Measurements from ENCODE around the gene MMP1. TPM values are rescaled to one million over a fixed set of nuclear protein-coding genes. Genes with fewer than 3 reads are reported as not detected.

Gene MMP1
- total RNA-seq, 1 experiment from 2014 or later: not detected

- TF ChIP-seq ZNF396 (CRISPR knock-in tag; IDR thresholded peaks at IDR 0.05; ENCODE audit: borderline replicate concordance): no peak
- TF ChIP-seq OVOL2 (CRISPR knock-in tag; IDR thresholded peaks at IDR 0.05; ENCODE audit: borderline replicate concordance): no peak
- no peak for TF ChIP-seq SOX15 (CRISPR knock-in tag; IDR thresholded peaks at IDR 0.05)
Observed at GRCh38 chr11:102792604-102793003, 5.4 kb downstream of the MMP1 start (continued).

GRCh38 chr11:102791271-102792036 lies 6.5 kb downstream of the MMP1 start:
- no peak for DNase-seq (ENCODE audit: low spot score)
- peaks cover 2% of the 10 kb centered on the region; the same call in 1 of the 2 replicates for H3K4me1 Mint-ChIP-seq
- H3K27me3 Mint-ChIP-seq (ENCODE audit: low read depth): no peaks in the 10 kb centered on the region
- TF ChIP-seq ZNF232 (CRISPR knock-in tag; IDR thresholded peaks at IDR 0.05) (no peak), ATF6 (CRISPR knock-in tag; IDR thresholded peaks at IDR 0.05) (no peak), ZBTB21 (CRISPR knock-in tag; IDR thresholded peaks at IDR 0.05; ENCODE audit: borderline replicate concordance) (no peak), PRDM15 (CRISPR knock-in tag; IDR thresholded peaks at IDR 0.05) (no peak), RELA (CRISPR knock-in tag; IDR thresholded peaks at IDR 0.05; ENCODE audit: borderline replicate concordance) (no peak), ELF4 (CRISPR knock-in tag; IDR thresholded peaks at IDR 0.05; ENCODE audit: low read depth) (no peak), GTF2I (CRISPR knock-in tag; conservative IDR thresholded peaks at IDR 0.05) (no peak), NFE2L1 (CRISPR knock-in tag; IDR thresholded peaks at IDR 0.05) (no peak), CREB1 (CRISPR knock-in tag; IDR thresholded peaks at IDR 0.05) (no peak), ZNF396 (CRISPR knock-in tag; IDR thresholded peaks at IDR 0.05; ENCODE audit: borderline replicate concordance) (no peak), MAX (CRISPR knock-in tag; IDR thresholded peaks at IDR 0.05) (no peak), GABPB1 (CRISPR knock-in tag; IDR thresholded peaks at IDR 0.05) (no peak)
- TF ChIP-seq, protein P1, sequence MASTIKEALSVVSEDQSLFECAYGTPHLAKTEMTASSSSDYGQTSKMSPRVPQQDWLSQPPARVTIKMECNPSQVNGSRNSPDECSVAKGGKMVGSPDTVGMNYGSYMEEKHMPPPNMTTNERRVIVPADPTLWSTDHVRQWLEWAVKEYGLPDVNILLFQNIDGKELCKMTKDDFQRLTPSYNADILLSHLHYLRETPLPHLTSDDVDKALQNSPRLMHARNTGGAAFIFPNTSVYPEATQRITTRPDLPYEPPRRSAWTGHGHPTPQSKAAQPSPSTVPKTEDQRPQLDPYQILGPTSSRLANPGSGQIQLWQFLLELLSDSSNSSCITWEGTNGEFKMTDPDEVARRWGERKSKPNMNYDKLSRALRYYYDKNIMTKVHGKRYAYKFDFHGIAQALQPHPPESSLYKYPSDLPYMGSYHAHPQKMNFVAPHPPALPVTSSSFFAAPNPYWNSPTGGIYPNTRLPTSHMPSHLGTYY (CRISPR knock-in tag; IDR thresholded peaks at IDR 0.05): no peak
- TF ChIP-seq, protein P2, sequence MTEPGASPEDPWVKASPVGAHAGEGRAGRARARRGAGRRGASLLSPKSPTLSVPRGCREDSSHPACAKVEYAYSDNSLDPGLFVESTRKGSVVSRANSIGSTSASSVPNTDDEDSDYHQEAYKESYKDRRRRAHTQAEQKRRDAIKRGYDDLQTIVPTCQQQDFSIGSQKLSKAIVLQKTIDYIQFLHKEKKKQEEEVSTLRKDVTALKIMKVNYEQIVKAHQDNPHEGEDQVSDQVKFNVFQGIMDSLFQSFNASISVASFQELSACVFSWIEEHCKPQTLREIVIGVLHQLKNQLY (CRISPR knock-in tag; IDR thresholded peaks at IDR 0.05): no peak
- TF ChIP-seq, protein P3, sequence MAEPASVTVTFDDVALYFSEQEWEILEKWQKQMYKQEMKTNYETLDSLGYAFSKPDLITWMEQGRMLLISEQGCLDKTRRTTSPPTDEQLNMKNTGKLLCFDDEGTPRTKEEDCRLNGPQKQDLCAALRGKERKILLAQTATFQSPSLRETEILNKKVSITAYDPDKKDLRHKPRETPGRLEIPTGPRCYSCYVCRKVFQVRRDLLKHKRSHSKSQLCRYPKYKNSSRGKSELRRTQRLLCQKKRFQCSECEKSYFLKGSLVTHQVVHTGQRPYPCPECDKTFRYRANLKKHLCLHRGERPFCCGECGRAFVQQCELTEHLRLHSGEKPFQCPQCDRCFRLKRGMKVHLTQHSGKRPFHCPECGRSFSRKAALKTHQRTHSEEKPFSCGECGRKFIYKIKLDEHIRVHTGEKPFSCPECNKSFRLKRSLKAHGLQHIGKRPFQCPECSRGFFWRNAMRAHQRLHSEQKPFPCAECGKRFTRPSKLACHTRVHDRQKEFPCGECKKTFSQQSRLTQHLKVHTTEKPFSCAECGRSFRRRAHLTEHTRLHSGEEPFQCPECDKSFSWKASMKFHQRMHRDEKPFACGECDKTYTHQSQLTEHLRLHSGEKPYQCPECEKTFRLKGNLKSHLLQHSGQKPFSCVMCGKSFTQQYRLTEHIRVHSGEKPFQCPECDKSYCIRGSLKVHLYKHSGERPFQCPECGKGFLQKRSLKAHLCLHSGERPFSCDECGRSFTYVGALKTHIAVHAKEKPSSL (CRISPR knock-in tag; conservative IDR thresholded peaks at IDR 0.05): no peak
- no peak overlapping the region for H3K4me3 Mint-ChIP-seq
- ATAC-seq: no peak
- H3K27ac Mint-ChIP-seq: no peak overlapping the region
- ChIA-PET POLR2A (no interaction called here), CTCF (interaction anchor here (1.2 kb wide), 1 partner anchor 125 kb away, joined by 4 read pairs; no protein-coding TSS in a partner anchor)
- H3K36me3 Mint-ChIP-seq: no peaks in the 10 kb centered on the region
- H3K9me3 Mint-ChIP-seq: no peaks in the 10 kb centered on the region

All from WTC11 (cell line).